GM19455 (cell line): Measurements from ENCODE around the gene GYPB.
"Not testable (repeated sequence)": the region's sequence is repeated elsewhere in the genome, so short reads cannot be mapped to it uniquely, and the experiment has no call there.

Experiments
- ATAC-seq: cut with Tn5 transposase; IDR thresholded peaks from one replicate; pipeline ENCODE4 v1.9.1; 2021; ENCODE audit not compliant: unreplicated experiment

GYPB gene

DNA sequence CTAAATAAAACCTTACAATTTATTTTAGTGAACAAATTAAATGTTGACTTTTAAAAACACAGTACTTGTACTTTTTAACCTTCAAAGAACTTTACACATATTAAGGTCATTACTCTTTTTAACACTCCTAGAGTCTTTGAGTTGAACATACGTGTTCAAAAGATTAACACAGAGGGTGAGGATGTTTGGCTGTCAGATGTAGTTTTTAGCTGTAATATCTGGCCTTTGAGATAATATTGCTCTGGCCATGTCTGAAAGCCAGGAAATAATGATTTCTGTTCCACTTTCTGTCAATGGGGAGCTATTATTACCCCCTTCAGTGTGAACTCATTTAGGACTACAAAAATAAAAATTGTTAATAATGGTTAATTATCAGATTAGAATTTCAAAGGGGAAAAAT, 71.7 kb downstream of the GYPB start:
- ATAC-seq, result not testable (repeated sequence)
